Raji (cell line): ENCODE data around the gene SPIRE1.

Experiments used
- POLR2A ChIP-seq: IDR thresholded peaks from 2 replicates; pipeline ENCODE4 v1.6.1; 2011; ENCODE audit warnings: low read depth, low read length, control low read depth; ENCODE audit not compliant: insufficient read depth

SPIRE1 gene

DNA sequence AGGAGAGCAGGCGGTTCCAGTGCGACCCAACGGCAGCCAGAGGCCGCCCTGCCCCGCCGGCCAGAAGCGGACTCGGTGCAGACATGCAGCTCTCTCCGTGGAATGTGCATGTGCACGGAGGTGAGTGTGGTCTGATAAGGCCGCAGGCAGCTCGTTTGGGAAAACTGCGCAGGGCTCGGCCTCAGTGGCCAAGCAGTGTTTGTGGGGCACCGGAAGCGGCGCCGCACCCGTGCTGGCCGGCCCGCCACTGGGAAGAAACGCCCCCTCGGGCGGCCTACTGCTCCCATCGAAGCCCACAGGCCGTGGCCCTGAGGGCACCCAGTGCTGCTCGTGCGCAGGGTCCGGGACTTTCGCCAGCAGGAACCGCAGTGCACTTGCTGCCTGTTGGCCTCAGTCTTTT lies 225.0 kb downstream of the SPIRE1 start:
- TF ChIP-seq POLR2A, result no peak

DNA sequence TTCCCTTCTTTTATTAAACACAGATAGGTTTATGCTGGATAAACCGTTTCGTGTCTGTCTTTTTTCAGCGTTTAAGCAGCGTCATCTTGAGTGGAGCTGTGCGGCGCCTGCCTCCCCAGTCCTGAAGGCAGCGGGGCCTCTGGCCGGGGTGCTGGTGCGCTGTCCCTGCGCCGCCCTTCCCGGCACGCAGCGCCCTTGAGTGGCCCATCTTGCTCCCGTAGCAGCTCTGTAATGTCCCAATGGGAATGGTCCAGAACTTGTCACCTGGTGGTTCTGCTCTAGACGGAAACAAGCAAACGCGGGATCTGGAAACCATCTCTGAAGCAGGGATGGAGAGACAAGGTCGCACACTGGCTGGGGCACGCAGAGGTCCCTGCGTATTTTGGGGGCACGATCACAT lies 225.7 kb downstream of the SPIRE1 start:
- no peak for TF ChIP-seq POLR2A

GRCh38 chr18:12431561-12431960 lies 226.3 kb downstream of the SPIRE1 start:
- TF ChIP-seq POLR2A, result no peak

DNA sequence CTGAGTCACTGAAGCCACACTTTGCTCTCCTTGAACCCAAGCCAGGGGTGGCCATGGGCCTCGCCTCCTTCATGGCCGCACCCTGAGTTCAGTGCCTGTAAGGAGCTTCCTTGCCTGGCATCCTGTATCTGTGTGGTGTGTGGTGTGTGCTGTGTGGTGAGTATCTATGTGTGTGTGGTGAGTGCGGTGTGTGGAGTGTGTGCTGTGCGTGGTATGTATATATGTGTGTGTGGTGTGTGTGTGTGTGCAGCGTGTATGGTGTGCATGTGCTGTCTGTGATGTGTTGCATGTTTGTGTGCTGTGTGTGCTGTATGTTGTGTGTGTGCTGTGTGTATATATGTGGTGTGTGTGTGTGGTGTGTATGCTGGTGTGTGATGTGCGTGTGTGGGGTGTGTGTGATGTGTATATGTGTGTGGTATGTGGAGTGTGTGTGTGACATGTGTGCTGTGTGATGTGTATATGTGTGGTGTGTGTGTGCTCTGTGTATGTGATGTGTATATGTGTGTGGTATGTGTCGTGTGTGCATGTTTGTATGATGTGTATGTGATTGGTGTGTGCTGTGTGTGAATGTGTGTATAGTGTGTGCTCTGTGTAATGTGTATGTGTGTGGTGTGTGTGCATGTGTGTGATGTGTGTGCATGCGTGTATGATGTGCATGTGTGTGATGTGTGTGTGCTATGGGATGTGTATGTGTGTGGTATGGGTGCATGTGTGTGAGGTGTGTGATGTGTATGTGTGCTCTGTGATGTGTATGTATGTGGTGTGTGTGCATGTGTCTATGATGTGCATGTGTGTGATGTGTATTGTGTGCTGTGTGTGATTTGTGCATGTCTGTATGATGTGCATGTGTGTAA lies 227.5 kb downstream of the SPIRE1 start:
- no peak for TF ChIP-seq POLR2A

- TF ChIP-seq POLR2A, result no peak
Measured at GRCh38 chr18:12429556-12429955, 228.4 kb downstream of the SPIRE1 start.

DNA sequence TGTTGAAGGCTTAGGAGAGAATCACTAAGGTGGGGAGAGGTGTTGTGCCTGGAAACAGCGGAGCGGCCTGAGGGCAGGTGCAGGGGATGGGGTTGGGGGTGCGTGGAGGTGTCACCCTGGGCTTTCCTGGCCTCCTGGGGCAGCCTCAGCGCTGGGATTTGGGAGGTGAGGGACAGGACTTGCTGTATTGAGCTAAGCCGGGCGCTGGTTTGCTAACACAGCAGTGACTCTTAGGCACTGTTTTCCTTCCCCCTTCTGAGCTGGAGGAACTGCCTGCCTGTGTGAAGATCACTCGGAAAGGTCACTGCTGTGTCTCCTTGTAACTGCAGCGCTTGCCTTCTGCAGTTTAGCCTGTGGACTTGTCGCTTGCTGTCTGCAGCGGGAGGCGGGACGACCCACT lies 229.0 kb downstream of the SPIRE1 start:
- TF ChIP-seq POLR2A, result no peak

DNA sequence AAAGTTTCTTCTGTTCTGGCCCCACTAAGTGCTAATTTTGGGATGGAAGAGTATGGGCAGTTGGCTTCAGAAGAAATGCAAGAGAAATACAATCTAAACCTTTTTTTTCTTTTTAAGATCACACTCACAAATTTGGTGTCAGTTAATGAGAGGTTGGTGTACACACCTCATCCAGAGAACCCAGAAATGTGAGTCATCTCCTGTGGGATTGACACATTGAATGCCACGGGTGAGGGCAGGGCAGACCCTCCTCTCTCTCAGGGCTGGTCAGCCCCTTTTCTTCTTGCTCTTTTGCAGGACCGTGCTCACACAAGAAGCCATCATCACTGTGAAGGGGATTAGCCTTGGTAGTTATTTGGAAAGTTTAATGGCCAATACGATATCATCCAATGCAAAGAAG lies 231.0 kb downstream of the SPIRE1 start:
- TF ChIP-seq POLR2A, result no peak

DNA sequence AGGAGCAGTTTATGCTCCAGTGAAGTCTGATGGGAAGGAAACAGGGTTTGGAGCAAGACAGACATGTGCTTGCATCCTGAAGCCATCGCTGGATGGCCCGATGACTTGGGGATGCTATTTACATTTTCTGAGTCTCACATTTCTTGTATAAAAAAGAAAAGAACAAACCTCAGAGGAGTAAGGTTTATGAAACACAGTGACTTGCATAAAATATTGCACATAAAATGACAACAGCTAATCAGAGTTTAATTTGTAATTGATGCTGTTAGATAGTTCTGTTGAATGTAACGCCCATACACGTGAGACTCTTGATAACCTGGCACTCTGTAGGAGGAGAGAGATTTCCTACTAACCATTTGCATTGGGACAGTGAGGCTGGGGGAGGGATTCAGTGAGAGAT lies 233.7 kb downstream of the SPIRE1 start:
- TF ChIP-seq POLR2A, result no peak

DNA sequence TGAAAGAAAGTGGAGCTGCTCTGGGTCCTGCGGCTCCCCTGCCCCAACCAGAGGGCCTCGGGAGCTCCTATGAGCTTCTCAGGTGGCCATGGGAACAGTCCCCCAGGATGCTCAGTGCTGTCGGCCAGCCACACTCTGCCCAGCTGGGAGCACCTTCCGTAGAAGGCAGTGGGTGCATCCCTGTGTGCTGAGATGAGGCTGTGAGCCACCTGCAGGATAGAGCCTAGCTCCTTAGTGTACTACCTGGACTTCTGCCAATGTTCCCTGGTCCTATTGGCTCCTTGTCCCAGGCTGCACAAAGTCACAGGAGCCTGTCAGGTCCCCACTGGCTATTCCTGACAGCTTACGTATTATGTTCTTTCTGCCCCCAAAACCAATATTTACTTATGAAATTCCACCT lies 234.1 kb downstream of the SPIRE1 start:
- no peak for TF ChIP-seq POLR2A

- TF ChIP-seq POLR2A, result no peak
Measured at GRCh38 chr18:12423393-12423792, 234.5 kb downstream of the SPIRE1 start.

DNA sequence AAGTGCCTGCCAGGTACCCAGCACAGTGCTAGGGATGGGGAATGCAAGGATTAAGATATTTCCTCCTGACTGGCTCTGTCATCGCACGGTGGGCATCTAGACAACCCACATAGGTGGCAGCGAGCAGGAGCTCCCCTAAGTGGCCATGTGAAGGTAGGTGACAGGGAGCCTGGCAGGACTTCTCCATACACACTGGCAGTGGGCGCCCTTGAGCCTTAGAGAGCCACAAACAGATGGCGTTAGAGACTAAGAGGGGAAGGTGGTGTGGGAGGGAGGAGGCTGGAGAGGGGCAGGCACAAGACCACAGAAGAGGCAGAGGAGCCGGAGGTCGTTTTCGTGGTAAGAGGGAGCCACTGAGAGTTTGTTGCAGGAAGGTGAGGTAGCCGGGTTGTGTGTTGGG lies 235.0 kb downstream of the SPIRE1 start:
- no peak for TF ChIP-seq POLR2A

- TF ChIP-seq POLR2A, result no peak
Measured at GRCh38 chr18:12421732-12422131, 236.2 kb downstream of the SPIRE1 start.

DNA sequence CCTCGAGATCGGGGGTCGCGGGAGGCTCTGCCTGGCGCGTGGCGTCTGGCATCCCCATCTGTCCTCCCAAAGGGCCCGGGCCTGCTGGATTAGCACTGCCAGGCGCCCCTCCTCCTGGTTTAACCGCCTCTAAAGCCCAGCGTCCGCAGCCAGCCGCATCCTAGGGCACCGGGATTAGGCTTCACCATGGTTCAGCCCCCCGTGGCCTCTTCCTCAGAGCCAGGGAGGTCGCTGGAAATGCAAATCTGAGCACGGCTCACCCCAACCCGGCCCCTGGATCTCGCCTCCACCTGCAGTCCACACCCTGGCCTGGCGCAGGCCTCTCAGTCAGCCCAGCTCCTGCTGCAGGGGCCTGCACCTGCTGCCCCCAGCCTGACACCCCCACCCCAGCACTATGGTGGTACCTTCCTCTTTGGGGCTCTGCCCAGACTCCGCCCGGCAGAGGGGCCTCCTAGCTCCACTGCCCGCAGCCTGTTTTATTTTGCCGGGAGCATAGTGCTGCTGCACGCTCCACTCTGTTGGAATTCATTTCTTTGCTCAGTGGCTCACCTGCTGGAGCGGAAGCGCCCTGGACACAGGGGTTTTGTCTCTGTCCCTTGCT lies 237.0 kb downstream of the SPIRE1 start:
- no peak for TF ChIP-seq POLR2A

DNA sequence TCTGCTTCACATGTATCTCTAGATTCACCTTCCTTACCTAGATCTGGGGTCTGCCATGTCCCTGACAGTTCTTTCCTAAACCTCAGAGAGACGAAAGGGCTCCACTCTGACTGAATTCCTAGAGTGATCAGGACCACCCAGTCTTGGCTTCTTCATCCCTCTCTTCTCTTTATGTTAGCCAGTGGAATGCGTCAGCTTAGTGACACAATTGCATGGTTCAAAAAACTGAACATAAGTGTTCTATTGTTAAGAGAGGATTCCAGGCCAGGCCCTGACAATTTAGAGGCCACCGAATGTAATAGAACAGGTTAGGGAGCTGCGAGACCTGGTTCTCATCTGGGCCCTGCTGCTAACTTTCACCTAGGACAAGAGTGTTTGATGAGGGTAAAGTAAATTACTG lies 240.2 kb downstream of the SPIRE1 start:
- no peak for TF ChIP-seq POLR2A

- no peak for TF ChIP-seq POLR2A
Measured at GRCh38 chr18:12416098-12416729, 241.7 kb downstream of the SPIRE1 start.

- no peak for TF ChIP-seq POLR2A
Measured at GRCh38 chr18:12411456-12411855, 246.5 kb downstream of the SPIRE1 start.

DNA sequence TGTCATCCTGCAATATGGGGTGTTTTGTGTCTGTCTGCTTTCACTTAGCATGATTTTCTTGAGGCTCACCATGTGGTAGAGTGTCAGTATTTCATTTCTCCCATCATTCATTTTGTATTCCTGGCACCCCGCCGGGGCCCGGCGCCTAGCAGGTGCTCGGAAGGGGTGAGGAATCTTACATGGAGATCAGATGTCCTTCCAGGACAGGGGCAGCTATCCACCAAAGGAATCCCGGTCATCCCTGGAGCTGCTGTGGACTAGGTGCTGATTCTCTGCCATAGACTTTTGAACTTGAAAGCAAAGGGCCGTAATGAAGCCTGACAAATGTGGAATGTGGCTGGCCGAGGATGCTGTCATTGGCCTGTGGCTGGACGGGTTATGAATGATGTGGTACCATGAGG lies 247.8 kb downstream of the SPIRE1 start:
- TF ChIP-seq POLR2A, result no peak

GRCh38 chr18:12409469-12409868 lies 248.4 kb downstream of the SPIRE1 start:
- TF ChIP-seq POLR2A, result no peak
